Measurements from ENCODE around the gene GBP2.

DNA sequence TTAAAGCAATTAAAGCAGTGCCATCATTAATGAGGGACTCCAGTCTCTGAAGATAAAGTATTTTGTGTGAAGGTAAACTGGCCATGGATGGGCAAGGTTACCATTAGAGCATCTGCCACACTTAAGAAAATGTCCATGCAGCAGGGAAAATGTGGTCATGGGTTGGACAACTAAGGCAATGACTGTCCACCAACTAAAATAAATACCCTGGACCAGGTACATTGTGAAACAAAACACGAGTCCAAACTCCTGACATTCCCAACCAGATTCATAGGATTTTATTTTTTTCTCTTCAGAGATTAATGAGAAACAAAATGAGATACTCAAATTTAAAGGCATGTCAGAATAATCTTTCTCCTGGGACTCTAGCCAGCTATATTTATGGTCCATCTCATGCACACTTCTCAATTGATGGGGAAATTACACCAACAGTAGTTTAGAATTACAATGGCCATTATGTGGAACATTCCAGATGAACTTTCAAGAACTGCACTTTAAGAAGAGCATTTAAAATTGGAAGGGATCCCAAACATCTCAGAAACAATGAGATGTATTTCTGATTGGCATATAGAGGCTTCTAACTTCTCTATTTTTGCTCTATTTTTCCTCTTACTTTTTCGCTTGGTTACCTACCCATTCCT lies 41.8 kb upstream of the GBP2 start:
- no peak for TF ChIP-seq CTCF (IDR thresholded peaks at IDR 0.05)
- TF ChIP-seq EP300 (IDR thresholded peaks at IDR 0.05; ENCODE audit: low read depth), result no peak
- no peak for TF ChIP-seq POLR2AphosphoS5 (IDR thresholded peaks at IDR 0.05)
- no peak for TF ChIP-seq POLR2A (IDR thresholded peaks at IDR 0.05)

Measured in transverse colon (tissue), 4 donors.